ENCODE measurements around the gene LAMA1.

LAMA1 gene

GRCh38 chr18:7133181-7133580 lies 15.6 kb upstream of the LAMA1 start:
- H3K4me3 ChIP-seq (ENCODE audit: low read length): no peak overlapping the region
- no peak for TF ChIP-seq CTCF (IDR thresholded peaks at IDR 0.05; ENCODE audit: insufficient read depth, low read depth, low read length, missing control alignments)
- no peak for DNase-seq (ENCODE audit: low read depth)

GRCh38 chr18:7132356-7133150 lies 15.0 kb upstream of the LAMA1 start:
- DNase-seq (ENCODE audit: low read depth): no peak
- no peak for TF ChIP-seq CTCF (IDR thresholded peaks at IDR 0.05; ENCODE audit: insufficient read depth, low read depth, low read length, missing control alignments)
- H3K4me3 ChIP-seq (ENCODE audit: low read length): no peak overlapping the region

- no peak overlapping the region for H3K4me3 ChIP-seq (ENCODE audit: low read length)
- no peak for DNase-seq (ENCODE audit: low read depth)
- TF ChIP-seq CTCF (IDR thresholded peaks at IDR 0.05; ENCODE audit: insufficient read depth, low read depth, low read length, missing control alignments): no peak
Observed at GRCh38 chr18:7122376-7122775, 4.8 kb upstream of the LAMA1 start.

- H3K4me3 ChIP-seq (ENCODE audit: low read length): peak overlapping the region; percentile 53
- DNase-seq (ENCODE audit: low read depth): peak; percentile 26
- no peak for TF ChIP-seq CTCF (IDR thresholded peaks at IDR 0.05; ENCODE audit: insufficient read depth, low read depth, low read length, missing control alignments)
Observed at GRCh38 chr18:7116792-7117389, 706 bp downstream of the LAMA1 start.

GRCh38 chr18:7116001-7116730 lies 1.4 kb downstream of the LAMA1 start:
- DNase-seq (ENCODE audit: low read depth): peak; percentile 42
- peak overlapping the region; percentile 53 for H3K4me3 ChIP-seq (ENCODE audit: low read length)
- no peak for TF ChIP-seq CTCF (IDR thresholded peaks at IDR 0.05; ENCODE audit: insufficient read depth, low read depth, low read length, missing control alignments)

- no peak overlapping the region for H3K4me3 ChIP-seq (ENCODE audit: low read length)
- TF ChIP-seq CTCF (IDR thresholded peaks at IDR 0.05; ENCODE audit: insufficient read depth, low read depth, low read length, missing control alignments): no peak
- DNase-seq (ENCODE audit: low read depth): no peak
Observed at GRCh38 chr18:7112936-7113335, 4.7 kb downstream of the LAMA1 start.

Measured in epithelial cell of esophagus (primary cell).